Stimulated activated CD8-positive, alpha-beta memory T cell treated with anti-CD3 and anti-CD28 coated beads, Interleukin-2, amount 100 ng/mL, for 1 hour (primary cell): Measurements from ENCODE around the gene UHRF2.
"Not testable (repeated sequence)": the region's sequence is repeated elsewhere in the genome, so short reads cannot be mapped to it uniquely, and the experiment has no call there.

Experiments used
- DNase-seq, 2 donors: peaks; one replicate each; pipeline ENCODE4 v3.0.0-alpha.2; 2020; ENCODE audit warnings: low read depth in 2 of 2

UHRF2 gene

GRCh38 chr9:6428940-6429889 lies 16.2 kb downstream of the UHRF2 start:
- DNase-seq: no peak

GRCh38 chr9:6431038-6431437 lies 18.0 kb downstream of the UHRF2 start:
- no peak for DNase-seq

- no peak for DNase-seq
These were observed 20.4 kb downstream of the UHRF2 start for GRCh38 chr9:6433410-6433809.

- no peak for DNase-seq
These were observed 26.2 kb downstream of the UHRF2 start for GRCh38 chr9:6439051-6439703.

GRCh38 chr9:6440405-6440804 lies 27.4 kb downstream of the UHRF2 start:
- no peak for DNase-seq

GRCh38 chr9:6441269-6441668 lies 28.3 kb downstream of the UHRF2 start:
- no peak for DNase-seq

GRCh38 chr9:6443661-6444060 lies 30.7 kb downstream of the UHRF2 start:
- DNase-seq: no peak

GRCh38 chr9:6444128-6444527 lies 31.1 kb downstream of the UHRF2 start:
- no peak for DNase-seq

GRCh38 chr9:6449086-6449485 lies 36.1 kb downstream of the UHRF2 start:
- DNase-seq: no peak

GRCh38 chr9:6449645-6450044 lies 36.6 kb downstream of the UHRF2 start:
- no peak for DNase-seq

GRCh38 chr9:6450641-6451375 lies 37.8 kb downstream of the UHRF2 start:
- DNase-seq: no peak

- DNase-seq: not testable (repeated sequence)
These were observed 42.3 kb downstream of the UHRF2 start for GRCh38 chr9:6455292-6455691.

- not testable (repeated sequence) for DNase-seq
These were observed 45.7 kb downstream of the UHRF2 start for GRCh38 chr9:6458704-6459103.

- no peak for DNase-seq
These were observed 46.7 kb downstream of the UHRF2 start for GRCh38 chr9:6459718-6460117.

GRCh38 chr9:6460189-6460768 lies 47.3 kb downstream of the UHRF2 start:
- no peak for DNase-seq

- no peak for DNase-seq
These were observed 48.6 kb downstream of the UHRF2 start for GRCh38 chr9:6461619-6462018.

- no peak for DNase-seq
These were observed 54.1 kb downstream of the UHRF2 start for GRCh38 chr9:6467006-6467625.

- no peak for DNase-seq
These were observed 58.3 kb downstream of the UHRF2 start for GRCh38 chr9:6471231-6471850.

GRCh38 chr9:6473151-6473550 lies 60.2 kb downstream of the UHRF2 start:
- no peak for DNase-seq

GRCh38 chr9:6479959-6480358 lies 67.0 kb downstream of the UHRF2 start:
- no peak for DNase-seq

- no peak for DNase-seq
These were observed 71.2 kb downstream of the UHRF2 start for GRCh38 chr9:6484210-6484609.
